ENCODE data around the gene SNCG. TPM values are rescaled to one million over a fixed set of nuclear protein-coding genes. Genes with fewer than 3 reads are reported as not detected.

Gene SNCG
- total RNA-seq (2014; rRNA removed; shearing (Covaris generic)) (4.0 and 9.6 TPM in 2 replicates), polyA plus RNA-seq (2016; fragmentation: Nextera tagmentation; extraction: Ambion mirVana) (17.0 and 18.5 TPM in 2 replicates)
- long read RNA-seq, partial matches to known transcripts: 1 of 7 reads
- long read RNA-seq, other reads (novel, unspliced or antisense): 3 of 7 reads

DNA sequence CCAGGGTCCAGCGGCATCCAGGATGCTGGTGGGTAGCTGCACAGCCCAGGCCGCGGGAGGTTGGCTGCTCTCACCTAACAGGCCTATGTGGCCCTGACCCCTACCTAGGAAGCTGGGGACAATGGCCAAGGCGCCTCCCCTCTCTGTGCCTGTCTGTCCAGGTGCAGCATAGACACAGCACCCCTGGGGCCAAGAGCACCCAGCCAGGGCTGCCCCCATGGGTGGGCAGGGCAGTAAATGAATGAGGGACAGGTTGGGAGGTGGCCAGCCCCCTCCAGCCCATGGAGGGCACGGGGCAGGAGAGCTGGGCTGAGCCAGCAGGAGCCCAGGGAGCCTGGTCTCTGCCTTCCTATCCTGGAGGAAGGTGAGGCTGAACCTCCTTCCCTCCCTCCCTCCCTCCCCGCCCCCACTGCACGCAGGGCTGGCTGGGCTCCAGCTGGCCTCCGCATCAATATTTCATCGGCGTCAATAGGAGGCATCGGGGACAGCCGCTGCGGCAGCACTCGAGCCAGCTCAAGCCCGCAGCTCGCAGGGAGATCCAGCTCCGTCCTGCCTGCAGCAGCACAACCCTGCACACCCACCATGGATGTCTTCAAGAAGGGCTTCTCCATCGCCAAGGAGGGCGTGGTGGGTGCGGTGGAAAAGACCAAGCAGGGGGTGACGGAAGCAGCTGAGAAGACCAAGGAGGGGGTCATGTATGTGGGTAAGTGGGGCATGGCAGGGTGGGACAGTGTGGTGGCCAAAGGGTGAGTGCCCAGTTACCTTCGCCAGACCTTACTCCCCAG, at the start of gene SNCG:
TSS of gene SNCG (plus strand) at position 484 of the 785 bp plus-strand sequence. CDS start at position 583, 99 bp downstream.
- Histone ChIP-seq H3K79me2 (replicated peaks; ENCODE audit: insufficient read depth) (no peaks in the 10 kb centered on the region), H3F3A (replicated peaks; ENCODE audit: low read depth) (peaks cover 10% of the 10 kb centered on the region), H3K4me3 (no peak within 1 kb of the TSS), H4K20me1 (replicated peaks; ENCODE audit: insufficient read depth) (no peaks in the 10 kb centered on the region), H3K27me3 (ENCODE audit: insufficient read depth) (no peaks in the 10 kb centered on the region), H3K36me3 (ENCODE audit: insufficient read depth) (peaks cover under 1% of the 10 kb centered on the region; the same call in 1 of the 2 replicates), H2AFZ (peak within 1 kb of the TSS; percentile 38; the same call in 1 of the 2 replicates), H3K4me1 (ENCODE audit: insufficient read depth) (peaks cover 60% of the 10 kb centered on the region), H3K9me2 (ENCODE audit: insufficient read depth) (no peaks in the 10 kb centered on the region), H3K27ac (ENCODE audit: low read depth) (no peak within 1 kb of the TSS), H3K4me2 (no peak within 1 kb of the TSS)
- H3K36me3 Mint-ChIP-seq (ENCODE audit: low read depth): peaks cover 10% of the 10 kb centered on the region; the same call in 2 of the 3 replicates
- H3K9me3 Mint-ChIP-seq: peaks cover 11% of the 10 kb centered on the region; the same call in 2 of the 3 replicates
- no peak for DNase-seq (ENCODE audit: low spot score)
- peak within 1 kb of the TSS; percentile 63; the same call in 1 of the 2 replicates for H3K27ac Mint-ChIP-seq
- H3K4me1 Mint-ChIP-seq: peaks cover 57% of the 10 kb centered on the region
- H3K27me3 Mint-ChIP-seq (ENCODE audit: insufficient read depth, low read depth, poor library complexity): peaks cover 27% of the 10 kb centered on the region
- no peak for ATAC-seq
- TF ChIP-seq JUNB (IDR thresholded peaks at IDR 0.05; ENCODE audit: unreplicated experiment) (no peak), POLR2AphosphoS5 (IDR thresholded peaks at IDR 0.05; ENCODE audit: low read depth) (no peak), REST (IDR thresholded peaks at IDR 0.05; ENCODE audit: unreplicated experiment) (no peak), ETS1 (IDR thresholded peaks at IDR 0.05) (no peak), ZNF331 (CRISPR knock-in tag; IDR thresholded peaks at IDR 0.05; ENCODE audit: low read depth) (no peak), ZNF114 (CRISPR knock-in tag; IDR thresholded peaks at IDR 0.05) (no peak), EZH2 (IDR thresholded peaks at IDR 0.05; ENCODE audit: low read depth, unreplicated experiment) (no peak), STAT1 (IDR thresholded peaks at IDR 0.05; ENCODE audit: unreplicated experiment) (no peak), NANOG (IDR thresholded peaks at IDR 0.05; ENCODE audit: borderline replicate concordance) (no peak)
- no peak within 1 kb of the TSS for H3K4me3 Mint-ChIP-seq

DNA sequence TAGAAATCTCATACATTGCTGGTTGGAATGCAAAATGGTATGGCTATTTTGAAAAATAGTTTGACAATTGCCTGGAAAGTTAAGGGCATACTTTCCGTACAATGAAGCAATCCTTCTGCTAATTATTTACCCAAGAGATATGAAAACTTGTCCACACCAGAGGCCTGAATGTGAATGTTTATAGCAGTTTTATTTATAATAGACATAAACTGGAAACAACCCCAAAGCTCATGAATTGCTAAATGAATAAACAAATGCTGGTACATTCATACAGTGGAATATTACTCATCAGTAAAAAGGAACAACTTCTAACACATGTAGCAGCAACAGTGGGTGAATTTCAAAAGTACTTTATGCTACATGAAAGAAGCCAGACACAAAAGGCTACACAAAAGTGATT, 43.7 kb upstream of the SNCG start:
- Histone ChIP-seq H3K4me3 (no peak overlapping the region), H4K20me1 (replicated peaks; ENCODE audit: insufficient read depth) (0 out of 2 replicates have a peak, but pooled peaks cover 13% of the 10 kb centered on the region), H3K4me2 (no peak overlapping the region), H3K27ac (ENCODE audit: low read depth) (no peak overlapping the region), H3K79me2 (replicated peaks; ENCODE audit: insufficient read depth) (no peaks in the 10 kb centered on the region), H3K4me1 (ENCODE audit: insufficient read depth) (no peaks in the 10 kb centered on the region), H3K36me3 (ENCODE audit: insufficient read depth) (peaks cover 58% of the 10 kb centered on the region), H3F3A (replicated peaks; ENCODE audit: low read depth) (peaks cover 3% of the 10 kb centered on the region; the same call in 1 of the 2 replicates), H3K9me2 (ENCODE audit: insufficient read depth) (no peaks in the 10 kb centered on the region), H3K27me3 (ENCODE audit: insufficient read depth) (no peaks in the 10 kb centered on the region), H2AFZ (no peak overlapping the region)
- ATAC-seq (no peak), DNase-seq (ENCODE audit: low spot score) (no peak)
- H3K36me3 Mint-ChIP-seq (ENCODE audit: low read depth): peaks cover 68% of the 10 kb centered on the region
- H3K4me1 Mint-ChIP-seq: no peaks in the 10 kb centered on the region
- H3K27ac Mint-ChIP-seq: no peak overlapping the region
- no peak overlapping the region for H3K4me3 Mint-ChIP-seq
- peaks cover 3% of the 10 kb centered on the region for H3K27me3 Mint-ChIP-seq (ENCODE audit: insufficient read depth, low read depth, poor library complexity)
- no peaks in the 10 kb centered on the region for H3K9me3 Mint-ChIP-seq
- no peak for TF ChIP-seq POLR2AphosphoS5 (IDR thresholded peaks at IDR 0.05; ENCODE audit: low read depth)
- TF ChIP-seq ZNF462 (CRISPR knock-in tag; IDR thresholded peaks at IDR 0.05): no peak
